IPS-18c (cell line): ENCODE data around the gene DCTD.

ENCODE experiments used
- H3K4me3 ChIP-seq: 2 replicates; pipeline ENCODE4 v1.7.0; 2013; ENCODE audit warnings: low read depth, mild to moderate bottlenecking, low read length, moderate library complexity; ENCODE audit not compliant: insufficient read depth
- H3K9me3 ChIP-seq: one replicate; pipeline ENCODE4 v1.6.1; 2013; ENCODE audit warnings: mild to moderate bottlenecking, low read length, moderate library complexity; ENCODE audit not compliant: control insufficient read depth, insufficient read depth

The DCTD gene

GRCh38 chr4:182862141-182862875 is 54.9 kb downstream of the DCTD start:
- no peak overlapping the region for H3K4me3 ChIP-seq
- H3K9me3 ChIP-seq: no peaks in the 10 kb centered on the region

- Histone ChIP-seq H3K4me3 (no peak overlapping the region), H3K9me3 (no peaks in the 10 kb centered on the region)
These were observed 55.8 kb downstream of the DCTD start for GRCh38 chr4:182861346-182861745.

GRCh38 chr4:182859730-182860129 is 57.5 kb downstream of the DCTD start:
- no peak overlapping the region for H3K4me3 ChIP-seq

GRCh38 chr4:182858711-182859110 is 58.5 kb downstream of the DCTD start:
- H3K4me3 ChIP-seq: no peak overlapping the region
- no peaks in the 10 kb centered on the region for H3K9me3 ChIP-seq

More at GRCh38 chr4:182859730-182860129, 57.5 kb downstream of the DCTD start:
- H3K9me3 ChIP-seq: no peaks in the 10 kb centered on the region

- Histone ChIP-seq H3K4me3 (no peak overlapping the region), H3K9me3 (no peaks in the 10 kb centered on the region)
These were observed 60.3 kb downstream of the DCTD start for GRCh38 chr4:182856862-182857261.

- no peaks in the 10 kb centered on the region for H3K9me3 ChIP-seq
These were observed 61.3 kb downstream of the DCTD start for GRCh38 chr4:182855877-182856276.

GRCh38 chr4:182855312-182855711 is 61.9 kb downstream of the DCTD start:
- Histone ChIP-seq H3K9me3 (no peaks in the 10 kb centered on the region), H3K4me3 (no peak overlapping the region)

More at GRCh38 chr4:182855877-182856276, 61.3 kb downstream of the DCTD start:
- H3K4me3 ChIP-seq: no peak overlapping the region

- Histone ChIP-seq H3K9me3 (no peaks in the 10 kb centered on the region), H3K4me3 (no peak overlapping the region)
These were observed 62.7 kb downstream of the DCTD start for GRCh38 chr4:182854466-182854865.

- H3K9me3 ChIP-seq: no peaks in the 10 kb centered on the region
These were observed 63.4 kb downstream of the DCTD start for GRCh38 chr4:182853731-182854330.

GRCh38 chr4:182848685-182849084 is 68.5 kb downstream of the DCTD start:
- Histone ChIP-seq H3K4me3 (no peak overlapping the region), H3K9me3 (no peaks in the 10 kb centered on the region)

More at GRCh38 chr4:182853731-182854330, 63.4 kb downstream of the DCTD start:
- no peak overlapping the region for H3K4me3 ChIP-seq

GRCh38 chr4:182847576-182848450 is 69.4 kb downstream of the DCTD start:
- Histone ChIP-seq H3K4me3 (no peak overlapping the region), H3K9me3 (no peaks in the 10 kb centered on the region)

- no peak overlapping the region for H3K4me3 ChIP-seq
These were observed 71.2 kb downstream of the DCTD start for GRCh38 chr4:182846036-182846435.

GRCh38 chr4:182845618-182846017 is 71.6 kb downstream of the DCTD start:
- Histone ChIP-seq H3K9me3 (peaks cover 2% of the 10 kb centered on the region), H3K4me3 (no peak overlapping the region)

More at GRCh38 chr4:182846036-182846435, 71.2 kb downstream of the DCTD start:
- peaks cover 2% of the 10 kb centered on the region for H3K9me3 ChIP-seq

GRCh38 chr4:182843808-182844325 is 73.3 kb downstream of the DCTD start:
- H3K4me3 ChIP-seq: no peak overlapping the region
- H3K9me3 ChIP-seq: peaks cover 2% of the 10 kb centered on the region

GRCh38 chr4:182842759-182843390 is 74.3 kb downstream of the DCTD start:
- H3K4me3 ChIP-seq: no peak overlapping the region
- peaks cover 2% of the 10 kb centered on the region for H3K9me3 ChIP-seq

- peaks cover 2% of the 10 kb centered on the region for H3K9me3 ChIP-seq
- no peak overlapping the region for H3K4me3 ChIP-seq
These were observed 75.0 kb downstream of the DCTD start for GRCh38 chr4:182842104-182842600.

- Histone ChIP-seq H3K4me3 (no peak overlapping the region), H3K9me3 (peaks cover 2% of the 10 kb centered on the region)
These were observed 77.1 kb downstream of the DCTD start for GRCh38 chr4:182840108-182840507.
